Activated T-cell treated with anti-CD3 and anti-CD28 coated beads, Interleukin-2, amount 50 U/mL, for 24 hours (primary cell): ENCODE measurements around the gene ARMC10.
A peak's percentile ranks its signal among the peaks of the same experiment; 100 is the strongest.
"Not testable (repeated sequence)": the region's sequence is repeated elsewhere in the genome, so short reads cannot be mapped to it uniquely, and the experiment has no call there.

ENCODE experiments used
- DNase-seq: peaks from one replicate; pipeline ENCODE4 v3.0.0-alpha.2; 2020
- H3K27ac Mint-ChIP-seq: 2 replicates; pipeline ENCODE4 v1.8.0; 2020; ENCODE audit warnings: mild to moderate bottlenecking, mixed read lengths
- H3K27me3 Mint-ChIP-seq: 2 replicates; pipeline ENCODE4 v1.8.0; 2020; ENCODE audit warnings: mixed read lengths
- H3K36me3 Mint-ChIP-seq: 2 replicates; pipeline ENCODE4 v1.8.0; 2020; ENCODE audit warnings: low read depth, mixed read lengths
- H3K4me1 Mint-ChIP-seq: 2 replicates; pipeline ENCODE4 v1.8.0; 2020; ENCODE audit warnings: low read depth, mixed read lengths
- H3K4me3 Mint-ChIP-seq: 2 replicates; pipeline ENCODE4 v1.8.0; 2020; ENCODE audit warnings: mild to moderate bottlenecking, moderate library complexity, mixed read lengths
- H3K9me3 Mint-ChIP-seq: 2 replicates; pipeline ENCODE4 v1.8.0; 2020; ENCODE audit warnings: mixed read lengths

Gene ARMC10

DNA sequence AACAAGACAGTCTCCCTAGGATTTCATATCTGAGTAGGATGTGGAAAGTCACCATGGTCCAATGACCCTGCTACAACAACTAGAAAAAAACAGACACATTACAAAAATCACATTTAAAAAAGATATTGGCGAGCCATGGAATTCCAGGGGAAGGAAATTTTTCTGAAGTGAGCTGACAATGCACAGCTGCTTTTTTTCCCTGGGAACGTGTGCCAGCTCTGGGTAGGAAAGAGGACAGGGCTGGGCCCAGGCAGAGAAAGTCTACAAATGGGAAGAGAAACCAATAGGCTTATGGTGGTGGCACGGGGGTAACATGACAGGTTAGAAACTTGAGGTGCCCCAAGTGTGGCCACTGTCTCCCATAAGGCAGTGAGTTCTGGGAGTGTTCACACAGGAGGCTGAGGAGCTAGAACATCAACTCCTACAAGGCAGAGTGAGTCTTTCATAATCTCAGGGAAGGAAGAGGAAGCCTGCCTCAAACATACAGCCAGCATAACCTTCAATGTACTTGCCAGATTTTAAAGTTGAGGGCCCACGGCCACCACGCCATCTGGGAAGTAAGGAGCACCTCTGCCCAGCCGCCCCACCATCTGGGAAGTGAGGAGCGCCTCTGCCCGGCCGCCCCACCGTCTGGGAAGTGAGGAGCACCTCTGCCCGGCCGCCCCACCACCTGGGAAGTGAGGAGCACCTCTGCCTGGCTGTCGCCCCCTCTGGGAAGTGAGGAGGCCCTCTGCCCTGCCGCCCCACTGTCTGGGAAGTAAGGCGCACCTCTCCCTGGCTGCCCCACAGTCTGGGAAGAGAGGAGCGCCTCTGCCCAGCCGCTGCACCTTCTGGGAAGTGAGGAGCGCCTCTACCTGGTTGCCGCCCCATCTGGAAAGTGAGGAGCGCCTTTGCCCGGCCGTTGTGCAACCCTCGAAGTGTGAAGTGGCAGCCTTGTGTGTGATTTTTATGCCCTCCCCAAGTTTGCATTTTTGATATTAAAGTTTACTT is 6.2 kb upstream of the ARMC10 start:
- Mint-ChIP-seq H3K4me3 (no peak overlapping the region), H3K27me3 (no peaks in the 10 kb centered on the region), H3K27ac (no peak overlapping the region), H3K9me3 (no peaks in the 10 kb centered on the region), H3K4me1 (peaks cover 6% of the 10 kb centered on the region), H3K36me3 (no peaks in the 10 kb centered on the region)
- DNase-seq, result no peak

DNA sequence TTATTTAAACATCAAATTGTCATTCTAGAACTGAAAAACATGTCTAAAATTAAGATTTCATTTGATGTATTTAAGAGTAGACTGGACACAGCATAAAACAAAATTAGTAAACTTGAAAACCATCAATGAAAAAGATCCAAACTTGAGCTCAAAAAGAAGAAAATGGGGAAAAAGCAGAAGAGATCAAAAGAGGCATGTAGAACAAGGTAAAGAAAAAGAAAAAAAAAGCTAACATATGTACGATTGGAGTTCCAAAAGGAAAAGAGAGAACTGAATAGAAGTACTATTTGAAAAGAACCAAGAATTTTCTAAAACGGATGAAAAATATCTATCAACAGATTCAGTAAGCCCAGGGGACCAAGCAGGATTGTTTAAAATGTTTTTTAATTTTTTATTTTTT is 3.9 kb upstream of the ARMC10 start:
- Mint-ChIP-seq H3K27me3 (no peaks in the 10 kb centered on the region), H3K4me3 (no peak overlapping the region), H3K9me3 (no peaks in the 10 kb centered on the region), H3K27ac (no peak overlapping the region), H3K36me3 (peaks cover 8% of the 10 kb centered on the region), H3K4me1 (peaks cover 23% of the 10 kb centered on the region)
- DNase-seq, result no peak

DNA sequence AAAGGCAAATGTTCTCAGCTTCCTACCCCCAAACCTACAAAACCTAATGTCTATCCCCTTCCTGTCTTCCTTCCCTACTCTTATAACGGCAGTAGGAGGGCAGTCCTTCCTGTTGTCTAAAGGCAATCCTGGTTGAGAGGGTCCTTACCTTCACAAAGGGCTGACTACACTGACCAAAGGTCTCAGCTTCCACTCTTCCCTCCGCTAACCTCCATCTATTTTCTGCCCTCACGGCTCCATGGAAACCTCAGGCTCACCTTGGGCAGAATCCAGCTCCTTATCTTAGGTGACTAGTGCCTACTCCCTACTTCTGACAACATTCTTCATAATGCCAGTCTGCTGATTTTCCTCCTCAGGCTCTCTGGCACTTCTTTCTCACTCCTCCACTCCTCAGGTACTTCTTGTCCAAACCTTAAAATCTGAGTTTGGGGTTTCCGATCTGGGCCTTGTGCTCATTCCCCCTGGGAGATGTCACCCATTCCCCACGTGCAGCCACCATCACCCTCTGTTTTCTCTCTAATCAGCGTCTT is 886 bp upstream of the ARMC10 start:
- H3K27ac Mint-ChIP-seq, result peak overlapping the region; percentile 94
- no peak for DNase-seq
- H3K4me3 Mint-ChIP-seq, result peak overlapping the region; percentile 97
- peaks cover 34% of the 10 kb centered on the region for H3K36me3 Mint-ChIP-seq
- no peaks in the 10 kb centered on the region for H3K27me3 Mint-ChIP-seq
- H3K4me1 Mint-ChIP-seq, result peaks cover 49% of the 10 kb centered on the region
- H3K9me3 Mint-ChIP-seq, result no peaks in the 10 kb centered on the region

DNA sequence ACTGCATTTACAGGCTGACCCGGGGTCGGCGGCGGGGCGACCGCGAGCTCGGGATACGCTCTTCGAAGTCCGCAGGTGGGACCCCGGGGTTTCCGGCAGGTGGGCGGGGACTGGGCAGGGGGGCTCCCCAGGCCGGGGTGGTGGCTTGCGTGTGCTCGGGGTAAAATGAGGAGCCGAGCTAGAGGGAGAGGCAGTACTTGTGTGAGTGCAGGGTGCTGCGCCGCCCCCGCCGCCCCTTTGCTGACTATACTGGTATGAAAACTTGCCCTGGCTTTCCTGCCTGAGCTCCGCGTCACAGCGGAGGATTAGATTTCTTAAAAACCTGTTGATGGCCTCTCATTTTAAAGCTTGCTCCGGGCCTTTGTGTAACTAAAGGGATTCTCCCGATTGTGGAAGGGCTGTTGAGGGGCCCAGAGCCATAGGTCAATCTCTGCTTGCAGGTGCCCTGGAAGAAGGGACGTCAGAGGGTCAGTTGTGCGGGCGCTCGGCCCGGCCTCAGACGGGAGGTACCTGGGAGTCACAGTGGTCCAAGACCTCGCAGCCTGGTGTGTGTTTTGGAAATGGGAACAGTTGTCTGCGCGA is 488 bp downstream of the ARMC10 start:
- Mint-ChIP-seq H3K27me3 (no peaks in the 10 kb centered on the region), H3K27ac (peak overlapping the region; percentile 97), H3K9me3 (no peaks in the 10 kb centered on the region), H3K4me3 (peak overlapping the region; percentile 97), H3K36me3 (peaks cover 42% of the 10 kb centered on the region), H3K4me1 (peaks cover 54% of the 10 kb centered on the region)
- peak; percentile 87 for DNase-seq

DNA sequence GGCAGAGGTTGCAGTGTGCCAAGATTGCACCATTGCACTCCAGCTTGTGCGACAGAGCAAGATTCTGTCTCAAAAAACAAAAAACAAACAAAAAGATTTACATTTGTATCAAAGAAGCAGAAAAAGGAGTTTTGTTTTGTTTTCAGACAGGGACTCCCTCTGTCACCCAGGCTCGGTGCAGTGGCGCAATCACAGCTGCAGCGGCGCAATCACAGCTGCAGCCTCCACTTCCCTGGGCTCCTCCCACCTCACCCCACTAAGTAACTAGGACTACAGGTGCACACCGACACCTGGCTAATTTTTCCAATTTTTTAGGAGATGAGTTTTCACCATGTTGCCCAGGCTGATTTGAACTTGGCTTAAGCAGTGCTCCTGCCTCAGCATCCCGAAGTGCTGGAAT is 1.8 kb downstream of the ARMC10 start:
- no peaks in the 10 kb centered on the region for H3K27me3 Mint-ChIP-seq
- H3K27ac Mint-ChIP-seq, result peak overlapping the region; percentile 97
- H3K36me3 Mint-ChIP-seq, result peaks cover 48% of the 10 kb centered on the region
- peaks cover 58% of the 10 kb centered on the region for H3K4me1 Mint-ChIP-seq
- no peaks in the 10 kb centered on the region for H3K9me3 Mint-ChIP-seq
- peak overlapping the region; percentile 97 for H3K4me3 Mint-ChIP-seq
- no peak for DNase-seq

DNA sequence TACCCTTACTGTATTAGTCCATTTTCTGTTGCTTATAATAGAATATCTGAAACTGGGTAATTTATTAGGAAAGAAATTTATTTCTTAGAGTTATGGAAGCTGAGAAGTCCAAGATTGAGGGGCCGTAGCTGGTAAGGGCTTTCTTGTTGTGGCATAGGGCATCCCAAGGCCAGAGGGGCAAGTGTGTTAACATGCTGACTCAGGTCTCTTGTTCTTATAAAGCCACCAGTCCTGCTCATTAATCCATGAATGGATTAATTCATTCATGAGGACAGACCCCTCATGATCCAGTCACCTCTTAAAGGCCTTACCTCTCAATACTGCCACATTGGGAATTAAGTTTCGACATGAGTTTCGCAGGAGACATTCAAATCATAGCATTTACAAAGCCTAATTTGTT is 2.4 kb downstream of the ARMC10 start:
- Mint-ChIP-seq H3K4me1 (peaks cover 59% of the 10 kb centered on the region), H3K36me3 (peaks cover 53% of the 10 kb centered on the region), H3K27ac (no peak overlapping the region), H3K4me3 (no peak overlapping the region), H3K9me3 (no peaks in the 10 kb centered on the region), H3K27me3 (no peaks in the 10 kb centered on the region)
- DNase-seq, result no peak

DNA sequence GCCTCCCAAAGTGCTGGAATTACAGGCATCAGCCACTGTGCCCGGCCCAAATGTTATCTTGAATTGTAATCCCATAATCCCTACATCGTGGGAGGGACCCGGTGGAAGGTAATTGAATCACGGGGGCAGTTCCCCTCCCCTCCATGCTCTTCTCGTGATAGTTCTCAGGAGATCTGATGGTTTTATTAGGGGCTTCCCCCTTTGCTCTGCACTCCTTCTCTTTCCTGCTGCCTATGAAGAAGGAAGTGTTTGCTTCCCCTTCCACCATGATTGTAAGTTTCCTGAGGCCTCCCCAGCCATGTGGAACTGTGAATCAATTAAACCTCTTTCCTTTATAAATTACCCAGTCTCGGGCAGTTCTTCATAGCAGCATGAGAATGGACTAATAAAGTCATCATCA is 3.3 kb downstream of the ARMC10 start:
- peaks cover 61% of the 10 kb centered on the region for H3K4me1 Mint-ChIP-seq
- not testable (repeated sequence) for H3K9me3 Mint-ChIP-seq, H3K27ac Mint-ChIP-seq, H3K27me3 Mint-ChIP-seq, DNase-seq, H3K4me3 Mint-ChIP-seq
- peaks cover 61% of the 10 kb centered on the region for H3K36me3 Mint-ChIP-seq

DNA sequence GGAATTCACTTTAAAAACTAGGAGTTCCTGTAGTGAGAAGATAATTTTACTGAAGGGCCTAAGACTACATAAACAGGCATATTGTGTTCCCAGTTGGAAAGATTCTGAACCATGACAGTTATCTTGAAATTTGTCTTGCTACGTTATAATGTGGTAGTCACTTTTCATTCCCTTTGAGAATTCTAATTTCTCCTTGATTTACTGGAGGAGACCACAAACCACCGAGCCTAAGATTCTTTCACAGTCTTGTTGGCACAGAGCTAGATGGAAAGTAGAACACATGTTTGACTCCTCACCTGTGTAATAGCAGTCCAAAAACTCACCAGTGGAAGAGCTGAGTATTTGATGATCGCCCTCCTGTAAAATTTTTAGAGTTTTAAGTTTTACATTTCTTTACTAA is 4.9 kb downstream of the ARMC10 start:
- Mint-ChIP-seq H3K9me3 (no peaks in the 10 kb centered on the region), H3K27me3 (no peaks in the 10 kb centered on the region), H3K27ac (no peak overlapping the region), H3K36me3 (peaks cover 78% of the 10 kb centered on the region), H3K4me3 (no peak overlapping the region), H3K4me1 (peaks cover 51% of the 10 kb centered on the region)
- no peak for DNase-seq

DNA sequence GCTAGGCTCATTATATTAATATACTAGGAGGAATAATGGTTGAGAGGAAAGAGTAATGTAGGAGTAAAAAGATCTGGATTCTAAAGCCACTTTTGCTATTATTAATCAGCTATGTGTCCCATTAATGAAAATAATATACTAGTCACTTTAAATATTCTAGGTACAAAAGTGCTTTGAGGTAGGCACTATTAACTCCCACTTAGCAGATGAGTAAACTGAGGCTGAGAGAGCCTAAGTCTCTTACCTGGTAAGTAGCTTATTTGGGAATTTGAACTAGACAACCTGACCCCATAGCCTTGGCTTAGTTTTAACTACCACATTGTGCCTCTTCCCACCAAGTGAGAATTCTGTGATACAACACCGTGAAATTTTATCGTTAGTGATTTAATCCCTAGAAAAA is 6.0 kb downstream of the ARMC10 start:
- H3K9me3 Mint-ChIP-seq, result no peaks in the 10 kb centered on the region
- H3K36me3 Mint-ChIP-seq, result peaks cover 81% of the 10 kb centered on the region
- no peak overlapping the region for H3K27ac Mint-ChIP-seq
- no peak overlapping the region for H3K4me3 Mint-ChIP-seq
- peaks cover 44% of the 10 kb centered on the region for H3K4me1 Mint-ChIP-seq
- no peaks in the 10 kb centered on the region for H3K27me3 Mint-ChIP-seq
- DNase-seq, result no peak

DNA sequence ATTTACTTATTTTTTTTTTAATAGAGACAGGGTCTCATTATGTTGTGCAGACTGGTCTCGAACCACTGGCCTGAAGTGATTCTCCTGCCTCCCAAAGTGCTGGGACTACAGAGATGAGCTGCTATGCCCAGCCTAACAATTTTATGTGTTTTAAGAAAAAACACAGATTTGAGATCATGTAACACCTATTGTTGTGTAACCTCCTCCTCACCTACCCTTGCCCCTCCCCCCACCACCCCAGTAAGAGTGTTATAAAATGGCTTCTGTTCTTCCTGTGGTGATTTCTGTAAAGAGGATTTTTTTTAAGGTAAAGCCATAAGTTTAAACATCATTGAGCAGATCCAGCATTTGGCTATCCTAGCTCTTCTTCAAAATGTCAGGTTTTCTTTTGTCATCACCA is 7.6 kb downstream of the ARMC10 start:
- H3K9me3 Mint-ChIP-seq, result no peaks in the 10 kb centered on the region
- H3K27ac Mint-ChIP-seq, result no peak overlapping the region
- no peak overlapping the region for H3K4me3 Mint-ChIP-seq
- peaks cover 81% of the 10 kb centered on the region for H3K36me3 Mint-ChIP-seq
- peaks cover 29% of the 10 kb centered on the region for H3K4me1 Mint-ChIP-seq
- DNase-seq, result no peak
- H3K27me3 Mint-ChIP-seq, result no peaks in the 10 kb centered on the region

DNA sequence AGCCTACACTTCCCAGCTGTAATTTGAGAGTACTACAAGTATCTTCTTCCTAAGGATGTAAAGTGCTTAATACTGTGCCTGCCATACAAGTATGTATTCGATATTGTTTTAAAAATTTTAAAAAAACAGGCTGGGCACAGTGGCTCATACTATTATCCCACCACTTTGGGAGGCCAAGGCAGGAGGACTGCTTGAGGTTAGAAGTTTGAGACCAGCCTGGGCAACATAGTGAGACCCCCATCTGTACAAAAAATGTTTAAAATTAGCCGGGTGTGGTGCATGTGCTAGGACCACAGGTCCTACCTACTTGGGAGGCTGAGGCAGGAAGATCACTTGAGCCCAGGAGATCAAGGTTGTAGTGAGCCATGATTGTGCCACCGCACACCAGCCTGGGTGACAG is 8.3 kb downstream of the ARMC10 start:
- no peaks in the 10 kb centered on the region for H3K27me3 Mint-ChIP-seq
- no peak for DNase-seq
- no peak overlapping the region for H3K4me3 Mint-ChIP-seq
- H3K4me1 Mint-ChIP-seq, result peaks cover 23% of the 10 kb centered on the region
- no peaks in the 10 kb centered on the region for H3K9me3 Mint-ChIP-seq
- peaks cover 82% of the 10 kb centered on the region for H3K36me3 Mint-ChIP-seq
- H3K27ac Mint-ChIP-seq, result no peak overlapping the region

DNA sequence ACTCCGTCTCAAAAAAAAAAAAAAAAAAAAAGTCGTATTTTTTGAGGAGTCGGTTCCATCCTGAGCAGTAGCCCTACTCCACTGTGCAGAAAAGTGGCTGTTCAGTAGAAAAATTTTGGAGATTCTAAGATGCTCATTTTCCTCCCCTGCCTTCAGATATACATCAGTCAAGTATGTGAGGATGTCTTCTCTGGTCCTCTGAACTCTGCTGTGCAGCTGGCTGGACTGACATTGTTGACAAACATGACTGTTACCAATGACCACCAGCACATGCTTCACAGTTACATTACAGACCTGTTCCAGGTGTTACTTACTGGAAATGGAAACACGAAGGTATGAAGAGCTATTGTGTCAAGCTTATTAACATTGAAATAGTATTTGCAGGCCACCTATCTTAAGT is 17.4 kb downstream of the ARMC10 start:
- H3K36me3 Mint-ChIP-seq, result peaks cover 88% of the 10 kb centered on the region
- DNase-seq, H3K4me1 Mint-ChIP-seq, H3K27me3 Mint-ChIP-seq, H3K9me3 Mint-ChIP-seq, H3K27ac Mint-ChIP-seq, H3K4me3 Mint-ChIP-seq: not testable (repeated sequence)

DNA sequence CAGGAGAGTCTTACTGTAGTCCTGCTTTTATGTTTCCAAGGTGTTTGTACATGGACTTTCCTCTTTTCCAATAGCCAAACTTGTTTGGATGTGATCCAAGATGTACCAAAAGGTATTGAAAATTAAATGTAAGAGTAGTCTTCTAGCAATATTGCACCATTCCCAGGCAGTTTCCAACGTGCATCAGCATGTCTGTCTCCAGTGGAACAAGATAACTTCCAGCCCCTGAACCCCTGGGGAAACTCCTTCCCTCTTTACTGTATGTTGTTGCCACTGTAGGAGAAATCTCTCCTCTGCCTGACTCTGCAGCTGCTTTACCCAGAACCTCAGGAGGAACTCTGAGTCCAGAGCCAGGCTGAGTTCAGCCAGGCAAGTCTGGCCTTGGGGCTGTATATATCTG is 18.5 kb downstream of the ARMC10 start:
- peaks cover 83% of the 10 kb centered on the region for H3K36me3 Mint-ChIP-seq
- DNase-seq, result no peak
- peaks cover 4% of the 10 kb centered on the region for H3K4me1 Mint-ChIP-seq
- H3K27me3 Mint-ChIP-seq, result no peaks in the 10 kb centered on the region
- H3K4me3 Mint-ChIP-seq, result no peak overlapping the region
- H3K9me3 Mint-ChIP-seq, result no peaks in the 10 kb centered on the region
- H3K27ac Mint-ChIP-seq, result peak overlapping the region; percentile 0

DNA sequence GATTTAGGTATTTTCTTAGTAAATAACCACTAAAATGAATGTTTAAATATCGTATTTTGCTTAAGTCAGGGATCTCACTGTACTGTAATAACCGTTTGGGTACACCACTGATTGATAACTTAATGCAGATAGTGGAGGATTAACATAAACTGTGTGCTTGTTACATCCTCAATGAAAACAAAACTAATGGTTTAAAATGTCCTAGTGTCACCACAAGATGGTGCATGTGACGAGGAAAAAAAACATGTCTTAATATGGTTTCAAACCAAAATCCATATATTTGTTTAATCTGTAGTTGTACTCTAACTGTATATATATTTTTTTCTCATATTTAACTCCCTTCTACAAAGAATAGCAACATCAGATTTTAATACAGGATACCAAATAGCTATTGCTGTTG is 19.2 kb downstream of the ARMC10 start:
- DNase-seq, result no peak
- no peaks in the 10 kb centered on the region for H3K9me3 Mint-ChIP-seq

DNA sequence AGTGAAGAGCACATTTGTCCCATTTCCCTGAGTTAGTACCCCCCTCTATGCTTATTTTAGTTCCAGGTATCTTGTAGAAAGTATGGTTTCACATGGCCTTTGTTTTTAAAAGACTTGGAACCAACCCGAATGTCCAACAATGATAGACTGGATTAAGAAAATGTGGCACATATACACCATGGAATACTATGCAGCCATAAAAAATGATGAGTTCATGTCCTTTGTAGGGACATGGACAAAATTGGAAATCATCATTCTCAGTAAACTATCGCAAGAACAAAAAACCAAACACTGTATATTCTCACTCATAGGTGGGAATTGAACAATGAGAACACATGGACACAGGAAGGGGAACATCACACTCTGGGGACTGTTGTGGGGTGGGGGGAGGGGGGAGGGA is 20.6 kb downstream of the ARMC10 start:
- not testable (repeated sequence) for H3K4me3 Mint-ChIP-seq, H3K27ac Mint-ChIP-seq, DNase-seq, H3K27me3 Mint-ChIP-seq, H3K4me1 Mint-ChIP-seq, H3K9me3 Mint-ChIP-seq
- peaks cover 73% of the 10 kb centered on the region for H3K36me3 Mint-ChIP-seq

More for the DNA sequence above, 19.2 kb downstream of the ARMC10 start:
- peaks cover 76% of the 10 kb centered on the region for H3K36me3 Mint-ChIP-seq
- no peak overlapping the region for H3K27ac Mint-ChIP-seq
- peaks cover 4% of the 10 kb centered on the region for H3K4me1 Mint-ChIP-seq
- no peak overlapping the region for H3K4me3 Mint-ChIP-seq
- H3K27me3 Mint-ChIP-seq, result no peaks in the 10 kb centered on the region
